ENCODE results near the gene LEFTY2. TPM values are rescaled to one million over a fixed set of nuclear protein-coding genes. Genes with fewer than 3 reads are reported as not detected.
"Not testable (repeated sequence)": the region's sequence is repeated elsewhere in the genome, so short reads cannot be mapped to it uniquely, and the experiment has no call there.

The LEFTY2 gene
- total and polyA plus RNA-seq, 2 donors: 0.34 to 3.9 TPM

DNA sequence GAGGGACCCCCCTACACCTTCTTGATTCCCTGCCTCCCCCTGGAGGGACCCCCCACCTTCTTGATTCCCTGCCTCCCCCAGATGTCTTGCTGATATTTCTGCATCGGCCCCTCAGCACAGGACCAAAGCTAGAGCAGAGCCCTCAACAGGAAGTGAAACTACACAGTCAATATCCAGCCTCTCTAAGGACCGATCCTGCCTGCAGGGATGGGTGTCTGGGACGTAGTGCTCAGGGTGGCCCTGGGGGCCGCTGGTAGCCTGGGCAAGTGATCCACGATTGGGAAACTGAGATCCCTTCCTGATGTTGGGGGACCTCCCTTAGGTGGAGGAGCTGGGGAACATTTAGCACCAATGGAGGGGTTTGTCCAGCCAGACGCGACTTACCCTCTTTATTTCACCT is 3.9 kb upstream of the LEFTY2 start:
- no peak for DNase-seq (ENCODE audit: extremely low spot score)
- 80% methylated on average over 7 of the region's 7 CpGs for WGBS
- H3K36me3 ChIP-seq (ENCODE audit: insufficient read depth): no peaks in the 10 kb centered on the region
- H3K4me3 ChIP-seq (ENCODE audit: low read depth, low read length): no peak overlapping the region
- H3K27ac ChIP-seq (ENCODE audit: low read depth): no peak overlapping the region
- H3K4me1 ChIP-seq (ENCODE audit: insufficient read depth): peaks cover 1% of the 10 kb centered on the region

DNA sequence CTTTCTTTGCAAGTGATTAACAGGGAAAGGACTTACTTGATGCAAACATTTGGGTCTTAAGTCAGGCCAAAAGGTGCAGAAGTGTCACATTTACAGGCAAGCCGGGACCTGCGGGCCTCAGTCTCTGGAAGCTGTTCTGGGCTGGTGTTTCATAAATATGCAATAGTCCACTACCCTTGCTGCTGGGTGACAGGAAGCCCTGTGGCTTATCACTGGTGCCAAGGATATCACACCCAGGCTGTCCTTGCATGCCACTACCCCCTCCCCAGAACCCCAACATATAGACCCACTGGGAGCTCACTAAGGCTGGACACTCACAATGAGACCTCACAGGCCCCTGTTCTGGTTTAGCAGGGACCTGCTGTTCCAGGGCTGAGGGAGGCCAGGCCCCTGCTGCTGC is 3.4 kb upstream of the LEFTY2 start:
- no peak for DNase-seq (ENCODE audit: extremely low spot score)
- peaks cover 1% of the 10 kb centered on the region for H3K4me1 ChIP-seq (ENCODE audit: insufficient read depth)
- H3K4me3 ChIP-seq (ENCODE audit: low read depth, low read length): no peak overlapping the region
- 71% methylated on average over 2 of the region's 2 CpGs for WGBS
- no peaks in the 10 kb centered on the region for H3K36me3 ChIP-seq (ENCODE audit: insufficient read depth)
- H3K27ac ChIP-seq (ENCODE audit: low read depth): no peak overlapping the region

DNA sequence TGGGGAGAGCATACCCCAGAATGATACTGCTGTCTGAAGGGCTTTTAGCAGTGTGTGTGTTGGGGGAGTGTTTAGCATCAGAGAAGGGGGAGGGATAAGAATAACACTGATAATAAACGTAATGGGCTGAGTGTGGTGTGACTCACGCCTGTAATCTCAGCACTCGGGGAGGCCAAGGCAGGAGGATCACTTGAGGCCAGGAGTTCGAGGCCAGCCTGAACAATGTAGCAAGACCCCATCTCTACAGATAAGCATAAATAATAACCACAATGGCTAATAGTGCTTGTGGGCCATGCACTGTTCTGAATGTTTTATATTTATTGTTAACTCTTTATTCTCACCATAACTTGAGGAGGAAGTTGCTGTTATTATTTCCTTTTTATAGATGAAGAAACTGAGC is 2.6 kb upstream of the LEFTY2 start:
- no peak overlapping the region for H3K27ac ChIP-seq (ENCODE audit: low read depth)
- 88% methylated on average over 4 of the region's 4 CpGs for WGBS
- H3K4me1 ChIP-seq (ENCODE audit: insufficient read depth): peaks cover 1% of the 10 kb centered on the region
- no peak overlapping the region for H3K4me3 ChIP-seq (ENCODE audit: low read depth, low read length)
- DNase-seq (ENCODE audit: extremely low spot score): no peak
- H3K36me3 ChIP-seq (ENCODE audit: insufficient read depth): no peaks in the 10 kb centered on the region

DNA sequence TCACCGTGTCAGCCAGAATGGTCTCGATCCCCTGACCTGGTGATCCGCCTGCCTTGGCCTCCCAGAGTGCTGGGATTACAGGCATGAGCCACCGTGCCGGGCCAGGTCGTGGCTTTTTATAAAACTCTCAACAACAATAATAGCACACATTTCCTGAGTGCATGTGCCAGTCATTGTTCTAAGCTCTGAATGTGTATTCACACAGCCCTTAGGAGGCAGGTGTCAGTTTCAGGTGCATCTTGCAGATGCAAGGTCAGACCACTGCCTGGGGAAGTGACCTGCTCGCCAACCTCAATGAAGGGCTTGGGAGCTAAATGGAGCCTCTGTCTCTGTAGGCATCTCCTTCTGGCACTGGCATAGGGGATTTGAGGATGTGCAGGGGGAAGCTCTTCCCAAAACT is 1.6 kb upstream of the LEFTY2 start:
- 80% methylated on average over 7 of the region's 7 CpGs for WGBS
- no peak for DNase-seq (ENCODE audit: extremely low spot score)
- Histone ChIP-seq H3K4me3 (ENCODE audit: low read depth, low read length) (no peak overlapping the region), H3K36me3 (ENCODE audit: insufficient read depth) (no peaks in the 10 kb centered on the region), H3K4me1 (ENCODE audit: insufficient read depth) (peaks cover 1% of the 10 kb centered on the region), H3K27ac (ENCODE audit: low read depth) (no peak overlapping the region)

DNA sequence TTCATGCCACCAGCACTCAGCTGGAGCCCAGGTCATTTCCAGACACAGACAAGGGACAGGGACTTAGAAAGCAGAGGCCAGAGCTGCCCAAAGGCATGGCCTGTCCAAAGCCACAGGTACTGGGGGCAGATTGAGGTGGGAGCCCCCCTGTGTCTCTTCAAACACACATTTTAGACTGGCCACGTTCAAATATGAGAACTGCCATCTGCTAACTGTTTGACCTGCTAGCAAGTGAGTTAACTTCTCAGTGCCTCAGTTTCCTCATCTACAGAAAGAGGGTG is 862 bp upstream of the LEFTY2 start:
- H3K4me1 ChIP-seq (ENCODE audit: insufficient read depth): peaks cover 1% of the 10 kb centered on the region
- H3K36me3 ChIP-seq (ENCODE audit: insufficient read depth): no peaks in the 10 kb centered on the region
- H3K27ac ChIP-seq (ENCODE audit: low read depth): no peak overlapping the region
- WGBS: 32% methylated on average over 1 of the region's 1 CpG
- no peak overlapping the region for H3K4me3 ChIP-seq (ENCODE audit: low read depth, low read length)
- DNase-seq (ENCODE audit: extremely low spot score): no peak

DNA sequence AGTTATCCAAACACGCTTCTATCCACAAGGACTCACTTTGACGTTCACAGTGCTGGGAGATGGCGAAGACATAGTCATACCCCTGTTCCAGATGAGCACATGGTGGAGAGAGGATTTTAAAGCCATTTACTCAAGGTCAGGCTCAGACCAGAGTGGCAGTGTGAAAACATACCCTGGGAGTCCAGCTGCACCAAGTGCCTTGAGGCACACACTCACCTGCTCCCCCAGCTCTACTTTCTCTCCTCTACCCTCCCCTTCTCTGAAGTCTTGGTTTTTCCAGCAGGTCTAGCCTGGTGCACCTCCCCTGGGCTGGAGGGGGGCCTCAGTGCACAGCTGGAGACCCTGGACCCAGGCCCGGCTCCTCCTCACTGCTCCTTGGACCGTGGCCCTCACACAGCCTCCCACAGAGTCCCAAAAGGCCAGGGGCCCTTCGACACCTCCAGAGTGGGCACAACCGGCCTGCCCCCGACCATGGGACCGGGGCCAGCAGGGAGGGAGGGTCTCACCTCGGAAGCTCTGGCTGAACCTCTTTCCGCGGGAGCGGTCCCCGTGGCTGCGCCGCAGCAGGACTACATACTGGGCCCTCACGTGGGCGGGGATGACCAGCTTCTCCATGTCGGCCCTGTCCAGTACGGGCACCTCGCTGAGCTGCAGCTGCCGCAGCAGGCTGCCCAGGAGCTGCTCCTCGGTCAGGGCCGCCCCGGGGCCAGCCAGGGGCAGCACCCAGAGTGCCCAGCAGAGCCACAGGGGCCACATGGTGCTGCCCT is 452 bp downstream of the LEFTY2 start:
- Histone ChIP-seq H3K36me3 (ENCODE audit: insufficient read depth) (no peaks in the 10 kb centered on the region), H3K4me1 (ENCODE audit: insufficient read depth) (peaks cover 1% of the 10 kb centered on the region), H3K27ac (ENCODE audit: low read depth) (no peak overlapping the region), H3K4me3 (ENCODE audit: low read depth, low read length) (no peak overlapping the region)
- no peak for DNase-seq (ENCODE audit: extremely low spot score)
- whole genome bisulfite sequencing: 66% methylated on average over 25 of the region's 25 CpGs

DNA sequence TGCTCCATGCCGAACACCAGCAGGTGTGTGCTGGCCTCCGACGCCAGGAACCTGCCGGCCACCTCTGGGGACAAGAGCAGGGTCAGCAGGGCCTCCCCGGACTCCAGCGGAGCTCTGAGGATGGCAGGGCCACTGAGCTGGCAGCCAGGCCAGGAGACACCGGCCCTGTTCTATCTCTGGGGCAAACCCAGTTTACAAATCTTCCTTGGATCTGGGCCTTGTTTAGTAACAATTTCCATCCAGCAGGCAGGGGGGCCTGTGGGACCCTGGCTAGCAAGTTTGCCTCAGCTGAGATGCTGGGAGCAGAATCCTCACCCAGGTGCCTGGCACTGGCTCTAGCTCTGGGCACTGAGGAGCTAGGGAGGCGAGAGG is 1.1 kb downstream of the LEFTY2 start:
- not testable (repeated sequence) for H3K27ac ChIP-seq (ENCODE audit: low read depth); DNase-seq (ENCODE audit: extremely low spot score); H3K36me3 ChIP-seq (ENCODE audit: insufficient read depth); H3K4me3 ChIP-seq (ENCODE audit: low read depth, low read length); H3K4me1 ChIP-seq (ENCODE audit: insufficient read depth)
- WGBS: 60% methylated on average over 8 of the region's 8 CpGs

DNA sequence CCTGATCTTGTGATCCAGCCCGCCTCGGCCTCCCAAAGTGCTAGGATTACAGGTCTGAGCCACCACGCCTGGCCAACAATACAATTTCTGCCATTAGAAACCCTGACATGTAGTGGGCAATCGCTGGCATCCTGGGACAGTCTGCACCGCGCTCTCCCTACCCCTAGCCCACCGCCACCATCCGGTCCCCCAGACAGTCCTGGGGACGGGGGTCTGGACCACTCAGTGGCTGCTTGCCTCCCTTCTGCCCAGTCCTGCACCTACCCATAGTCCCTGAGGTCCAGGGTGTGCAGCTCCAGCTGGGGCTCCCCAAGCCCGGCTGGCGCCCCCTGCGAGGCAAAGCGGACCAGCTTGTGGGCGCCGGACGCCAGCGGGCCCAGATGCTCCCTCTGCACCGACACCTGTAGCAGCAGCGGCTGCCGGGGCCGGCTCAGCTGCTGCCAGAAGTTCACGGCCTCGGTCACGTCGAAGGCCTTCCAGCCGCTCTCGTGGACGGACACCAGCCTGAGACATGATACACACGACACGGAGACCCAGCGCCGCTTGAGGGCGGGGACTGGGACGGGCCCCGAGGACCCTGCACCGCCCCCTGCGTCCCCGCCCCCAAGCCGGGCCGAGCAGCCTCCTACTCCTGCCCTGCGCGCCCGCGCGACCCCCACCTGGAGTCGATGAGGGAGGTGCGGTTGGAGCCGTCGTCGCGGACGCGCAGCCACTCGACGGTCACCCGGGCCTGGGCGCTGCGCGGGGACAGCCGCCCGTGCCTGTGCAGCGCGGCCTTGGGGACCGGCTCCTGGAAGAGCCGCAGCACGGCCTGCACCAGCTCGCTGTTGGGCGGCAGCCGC is 1.7 kb downstream of the LEFTY2 start:
- H3K27ac ChIP-seq (ENCODE audit: low read depth); DNase-seq (ENCODE audit: extremely low spot score); H3K36me3 ChIP-seq (ENCODE audit: insufficient read depth); H3K4me1 ChIP-seq (ENCODE audit: insufficient read depth); H3K4me3 ChIP-seq (ENCODE audit: low read depth, low read length): not testable (repeated sequence)
- WGBS: 47% methylated on average over 60 of the region's 69 CpGs

DNA sequence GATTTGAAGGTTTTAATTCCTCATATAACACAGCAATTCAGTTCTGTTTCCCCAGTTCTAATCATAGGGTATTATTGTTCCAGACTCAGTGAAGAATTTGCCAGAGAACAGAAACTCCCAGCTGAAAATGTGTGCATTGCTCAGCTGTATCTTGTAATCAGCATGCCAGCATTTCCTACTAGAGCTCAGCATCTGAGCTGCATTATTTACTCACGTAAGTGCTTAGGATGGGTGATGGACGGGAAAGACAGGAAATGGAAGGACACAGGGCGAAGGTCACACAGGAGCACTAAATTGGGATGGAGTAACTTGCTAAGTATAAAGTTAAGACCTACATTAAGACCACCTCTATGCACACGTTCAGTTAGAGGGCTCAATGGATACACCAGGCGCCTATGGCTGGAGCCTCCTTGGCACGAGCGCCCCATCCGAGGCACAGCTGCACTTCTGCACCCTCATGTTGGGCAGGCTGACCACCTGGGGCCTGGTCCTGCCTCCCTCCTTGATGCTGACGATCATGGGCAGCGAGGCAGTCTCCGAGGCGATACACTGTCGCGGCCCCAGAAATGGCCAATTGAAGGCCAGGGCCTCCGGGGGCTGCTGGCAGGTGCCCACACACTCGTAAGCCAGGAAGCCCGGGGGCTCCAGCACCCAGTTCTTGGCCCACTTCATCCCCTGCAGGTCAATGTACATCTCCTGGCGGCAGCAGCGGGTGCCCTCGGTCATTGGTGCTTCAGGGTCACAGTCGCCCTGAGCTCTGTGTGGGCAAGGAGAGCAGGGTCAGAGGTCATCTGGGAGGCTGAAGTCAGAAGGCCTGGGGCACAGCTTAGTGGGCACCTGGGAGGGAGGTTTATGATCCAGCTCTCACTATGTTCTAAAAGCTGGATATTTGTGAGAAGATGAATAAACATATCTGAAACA is 3.7 kb downstream of the LEFTY2 start:
- no peak overlapping the region for H3K4me3 ChIP-seq (ENCODE audit: low read depth, low read length)
- no peaks in the 10 kb centered on the region for H3K36me3 ChIP-seq (ENCODE audit: insufficient read depth)
- H3K4me1 ChIP-seq (ENCODE audit: insufficient read depth): no peaks in the 10 kb centered on the region
- no peak overlapping the region for H3K27ac ChIP-seq (ENCODE audit: low read depth)
- DNase-seq (ENCODE audit: extremely low spot score): no peak
- WGBS: 93% methylated on average over 21 of the region's 21 CpGs

DNA sequence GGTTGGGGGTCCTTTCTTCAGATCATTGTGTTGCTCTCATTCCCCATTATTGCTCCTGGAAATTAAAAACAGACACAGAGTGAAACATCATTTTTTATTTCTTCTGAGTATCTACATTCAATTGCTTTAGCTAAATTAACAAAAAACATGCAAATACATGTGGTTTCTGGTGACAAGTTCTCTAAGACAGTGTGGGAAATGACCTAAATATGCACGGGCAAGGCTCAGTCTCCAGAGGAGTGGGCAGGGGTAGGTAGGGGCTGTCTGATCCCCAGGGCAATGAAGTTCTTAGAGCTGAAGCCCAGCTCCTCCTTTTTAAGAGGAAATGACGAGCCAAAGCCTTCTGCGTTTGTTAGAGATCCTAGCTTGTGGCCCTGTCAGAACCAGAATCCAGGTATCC is 4.5 kb downstream of the LEFTY2 start:
- Histone ChIP-seq H3K27ac (ENCODE audit: low read depth) (no peak overlapping the region), H3K36me3 (ENCODE audit: insufficient read depth) (no peaks in the 10 kb centered on the region), H3K4me3 (ENCODE audit: low read depth, low read length) (no peak overlapping the region), H3K4me1 (ENCODE audit: insufficient read depth) (no peaks in the 10 kb centered on the region)
- DNase-seq (ENCODE audit: extremely low spot score): no peak
- 82% methylated on average over 3 of the region's 3 CpGs for WGBS

DNA sequence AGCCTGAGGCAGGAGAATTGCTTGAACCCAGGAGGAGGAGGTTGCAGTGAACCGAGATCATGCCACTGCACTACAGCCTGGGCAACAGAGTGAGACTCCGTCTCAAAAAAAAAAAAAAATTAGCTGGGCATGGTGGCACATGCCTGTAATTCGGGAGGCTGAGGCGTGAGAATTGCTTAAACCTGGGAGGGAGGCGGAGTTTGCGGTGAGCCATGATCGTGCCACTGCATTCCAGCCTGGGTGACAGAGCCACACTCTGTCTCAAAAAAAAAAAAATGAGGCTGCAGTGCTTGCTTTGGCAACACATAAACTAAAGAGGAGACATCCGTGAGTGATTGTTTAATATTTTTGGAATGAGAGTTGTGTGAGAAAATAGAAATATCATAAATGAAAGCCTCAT is 4.9 kb downstream of the LEFTY2 start:
- not testable (repeated sequence) for H3K4me3 ChIP-seq (ENCODE audit: low read depth, low read length); H3K36me3 ChIP-seq (ENCODE audit: insufficient read depth); H3K4me1 ChIP-seq (ENCODE audit: insufficient read depth); H3K27ac ChIP-seq (ENCODE audit: low read depth); DNase-seq (ENCODE audit: extremely low spot score)
- 86% methylated on average over 8 of the region's 8 CpGs for WGBS

DNA sequence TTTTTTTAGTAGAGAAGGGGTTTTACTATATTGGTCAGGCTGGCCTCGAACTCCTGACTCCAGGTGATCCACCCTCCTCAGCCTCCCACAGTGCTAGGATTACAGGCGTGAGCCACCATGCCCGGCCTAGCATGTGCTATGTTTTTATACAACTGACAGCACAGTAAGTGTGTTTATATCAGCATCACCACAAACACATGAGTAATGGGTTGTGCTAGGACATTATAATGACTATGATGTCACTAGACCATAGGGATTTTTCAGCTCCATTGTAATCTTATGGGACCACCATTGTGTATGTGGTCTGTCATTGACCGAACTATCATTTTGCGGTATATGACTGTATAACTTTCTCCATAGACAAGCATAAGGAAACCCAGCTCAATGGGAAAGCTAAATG is 6.3 kb downstream of the LEFTY2 start:
- DNase-seq (ENCODE audit: extremely low spot score): no peak
- Histone ChIP-seq H3K27ac (ENCODE audit: low read depth) (no peak overlapping the region), H3K4me3 (ENCODE audit: low read depth, low read length) (no peak overlapping the region), H3K4me1 (ENCODE audit: insufficient read depth) (no peaks in the 10 kb centered on the region), H3K36me3 (ENCODE audit: insufficient read depth) (no peaks in the 10 kb centered on the region)
- 94% methylated on average over 5 of the region's 5 CpGs for WGBS

DNA sequence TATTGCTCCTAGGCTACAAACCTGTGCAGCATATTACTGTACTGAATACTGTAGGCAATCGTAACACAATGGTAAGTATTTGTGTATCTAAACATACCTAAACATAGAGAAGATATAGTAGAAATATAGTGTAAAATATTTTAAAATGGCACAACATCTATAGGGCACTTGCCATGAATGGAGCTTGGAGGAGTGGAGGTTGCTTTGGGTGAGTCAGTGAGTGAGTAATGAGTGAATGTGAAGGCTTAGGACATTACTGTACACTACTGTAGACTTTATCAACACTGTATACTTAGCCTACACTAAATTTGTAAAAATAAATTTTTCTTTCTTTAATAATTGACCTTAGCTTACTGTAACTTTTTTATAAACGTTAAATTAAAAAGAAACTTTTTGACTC is 7.9 kb downstream of the LEFTY2 start:
- H3K27ac ChIP-seq (ENCODE audit: low read depth): no peak overlapping the region
- 95% methylated on average over 2 of the region's 2 CpGs for WGBS
- H3K36me3 ChIP-seq (ENCODE audit: insufficient read depth): no peaks in the 10 kb centered on the region
- no peaks in the 10 kb centered on the region for H3K4me1 ChIP-seq (ENCODE audit: insufficient read depth)
- H3K4me3 ChIP-seq (ENCODE audit: low read depth, low read length): no peak overlapping the region
- DNase-seq (ENCODE audit: extremely low spot score): no peak
